ENCODE results near the gene JAK1. TPM values are rescaled to one million over a fixed set of nuclear protein-coding genes. Genes with fewer than 3 reads are reported as not detected.

The JAK1 gene
- polyA plus RNA-seq, 2 of the 4 experiments (the other 2 are of a cell fraction): 110 to 159 TPM

DNA sequence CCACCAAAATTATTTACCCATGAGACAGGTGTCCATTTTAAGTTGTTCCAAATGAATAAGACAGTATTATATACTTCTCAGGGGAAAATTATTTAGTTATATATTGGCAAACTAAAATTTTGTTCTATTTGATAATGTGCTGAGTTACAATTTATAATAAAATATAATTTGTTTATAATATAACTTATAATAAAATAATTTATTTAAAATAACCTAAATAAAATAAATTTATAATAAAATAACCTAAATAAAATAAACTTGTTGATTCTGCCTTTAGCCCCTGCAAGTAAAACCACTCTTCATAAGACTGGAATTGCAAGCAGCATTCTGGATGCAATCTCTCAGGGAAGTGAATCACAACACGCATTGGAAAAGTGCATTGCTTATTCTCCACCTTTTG, 151.9 kb downstream of the JAK1 start:
- WGBS (ENCODE audit: missing lambda C conversion rate): 94% methylated on average over 1 of the region's 1 CpG
- H3K4me3 ChIP-seq: no peak overlapping the region
- CTCF ChIA-PET: no interaction called here
- no peaks in the 10 kb centered on the region for H3K4me1 ChIP-seq
- FAIRE-seq: no peak
- no peak for TF ChIP-seq PHF8 (IDR thresholded peaks at IDR 0.05; ENCODE audit: borderline replicate concordance, low read depth)
- TF ChIP-seq ZSCAN20 (CRISPR knock-in tag; IDR thresholded peaks at IDR 0.05): no peak
- no peak for TF ChIP-seq KDM5A (IDR thresholded peaks at IDR 0.05)
- no peak for TF ChIP-seq POLR2AphosphoS2 (conservative IDR thresholded peaks at IDR 0.05; ENCODE audit: low read length)
- no peak for TF ChIP-seq MAZ (IDR thresholded peaks at IDR 0.05; ENCODE audit: borderline replicate concordance, low read depth, low read length)
- TF ChIP-seq, protein P1, sequence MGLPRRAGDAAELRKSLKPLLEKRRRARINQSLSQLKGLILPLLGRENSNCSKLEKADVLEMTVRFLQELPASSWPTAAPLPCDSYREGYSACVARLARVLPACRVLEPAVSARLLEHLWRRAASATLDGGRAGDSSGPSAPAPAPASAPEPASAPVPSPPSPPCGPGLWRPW (IDR thresholded peaks at IDR 0.05): no peak
- no peak for TF ChIP-seq RFX5 (IDR thresholded peaks at IDR 0.05)
- H3K27ac ChIP-seq: no peak overlapping the region
- no peak for ATAC-seq
- no peak for DNase-seq (ENCODE audit: low read depth in 1 of 2, low spot score in 1 of 2)
- H3K4me2 ChIP-seq: no peak overlapping the region
- H3K9me3 ChIP-seq: no peaks in the 10 kb centered on the region
- POLR2A ChIA-PET: no interaction called here

DNA sequence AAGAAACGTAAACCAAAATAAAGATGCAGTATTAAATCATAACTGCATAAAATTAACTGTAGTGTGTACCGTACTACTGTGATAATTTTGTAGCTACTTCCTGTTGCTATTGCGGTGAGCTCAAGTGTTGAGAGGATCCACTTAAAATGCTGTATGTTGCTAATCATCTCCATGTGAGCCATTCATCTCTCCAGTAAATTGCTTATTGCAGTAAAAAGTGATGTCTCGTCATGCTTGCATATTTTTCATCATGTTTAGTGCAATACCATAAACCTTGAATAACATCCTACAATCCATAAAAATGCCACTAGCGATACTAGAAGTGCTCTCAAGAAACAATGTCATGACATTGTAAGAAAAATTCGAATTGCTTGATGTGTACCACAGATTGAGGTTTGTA, 155.2 kb downstream of the JAK1 start:
- ChIA-PET CTCF (interaction anchor here (1.4 kb wide), 1 partner anchor 71 kb away, joined by 3 read pairs; no protein-coding TSS in a partner anchor), POLR2A (no interaction called here)
- Histone ChIP-seq H3K27ac (no peak overlapping the region), H3K4me1 (no peaks in the 10 kb centered on the region), H3K4me2 (no peak overlapping the region), H3K4me3 (no peak overlapping the region), H3K9me3 (no peaks in the 10 kb centered on the region)
- ATAC-seq (no peak), FAIRE-seq (no peak), DNase-seq (ENCODE audit: low read depth in 1 of 2, low spot score in 1 of 2) (no peak)
- WGBS (ENCODE audit: missing lambda C conversion rate): 86% methylated on average over 6 of the region's 6 CpGs
- TF ChIP-seq KDM5A (IDR thresholded peaks at IDR 0.05) (no peak), EHMT2 (IDR thresholded peaks at IDR 0.05; ENCODE audit: low read depth) (no peak)
- TF ChIP-seq, protein P2, sequence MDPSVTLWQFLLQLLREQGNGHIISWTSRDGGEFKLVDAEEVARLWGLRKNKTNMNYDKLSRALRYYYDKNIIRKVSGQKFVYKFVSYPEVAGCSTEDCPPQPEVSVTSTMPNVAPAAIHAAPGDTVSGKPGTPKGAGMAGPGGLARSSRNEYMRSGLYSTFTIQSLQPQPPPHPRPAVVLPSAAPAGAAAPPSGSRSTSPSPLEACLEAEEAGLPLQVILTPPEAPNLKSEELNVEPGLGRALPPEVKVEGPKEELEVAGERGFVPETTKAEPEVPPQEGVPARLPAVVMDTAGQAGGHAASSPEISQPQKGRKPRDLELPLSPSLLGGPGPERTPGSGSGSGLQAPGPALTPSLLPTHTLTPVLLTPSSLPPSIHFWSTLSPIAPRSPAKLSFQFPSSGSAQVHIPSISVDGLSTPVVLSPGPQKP (IDR thresholded peaks at IDR 0.05; ENCODE audit: low read depth, low read length): no peak

DNA sequence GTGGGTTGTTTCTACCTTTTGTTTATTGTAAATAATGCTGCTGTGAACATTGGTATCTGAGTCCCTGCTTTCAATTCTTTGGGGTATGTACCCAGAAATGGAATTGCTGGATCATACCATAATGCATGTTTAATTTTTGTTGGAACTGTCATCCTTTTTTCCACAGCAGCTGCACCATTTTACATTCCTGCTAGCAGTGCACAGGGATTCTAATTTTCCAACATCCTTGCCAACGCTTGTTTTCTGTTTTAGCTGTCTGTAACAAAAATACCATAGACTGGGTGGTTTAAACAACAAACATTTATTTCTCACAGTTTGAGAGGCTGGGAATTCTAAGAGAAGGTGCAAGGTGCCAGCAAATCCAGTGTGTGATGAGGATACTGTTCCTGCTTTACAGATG, 156.3 kb downstream of the JAK1 start:
- Histone ChIP-seq H3K4me2 (no peak overlapping the region), H3K27ac (no peak overlapping the region), H3K4me1 (no peaks in the 10 kb centered on the region), H3K9me3 (no peaks in the 10 kb centered on the region), H3K4me3 (no peak overlapping the region)
- 100% methylated on average over 1 of the region's 1 CpG for WGBS (ENCODE audit: missing lambda C conversion rate)
- no peak for TF ChIP-seq HOXB5 (CRISPR knock-in tag; IDR thresholded peaks at IDR 0.05)
- TF ChIP-seq SREBF2 (IDR thresholded peaks at IDR 0.05): no peak
- TF ChIP-seq MYC (IDR thresholded peaks at IDR 0.05; ENCODE audit: borderline replicate concordance, low read length): no peak
- TF ChIP-seq CHD4 (IDR thresholded peaks at IDR 0.05; ENCODE audit: borderline replicate concordance): no peak
- no peak for TF ChIP-seq HEYL (CRISPR knock-in tag; IDR thresholded peaks at IDR 0.05)
- no peak for TF ChIP-seq ZC3H11A (IDR thresholded peaks at IDR 0.05)
- no peak for TF ChIP-seq JUN (IDR thresholded peaks at IDR 0.05)
- TF ChIP-seq, protein P3, sequence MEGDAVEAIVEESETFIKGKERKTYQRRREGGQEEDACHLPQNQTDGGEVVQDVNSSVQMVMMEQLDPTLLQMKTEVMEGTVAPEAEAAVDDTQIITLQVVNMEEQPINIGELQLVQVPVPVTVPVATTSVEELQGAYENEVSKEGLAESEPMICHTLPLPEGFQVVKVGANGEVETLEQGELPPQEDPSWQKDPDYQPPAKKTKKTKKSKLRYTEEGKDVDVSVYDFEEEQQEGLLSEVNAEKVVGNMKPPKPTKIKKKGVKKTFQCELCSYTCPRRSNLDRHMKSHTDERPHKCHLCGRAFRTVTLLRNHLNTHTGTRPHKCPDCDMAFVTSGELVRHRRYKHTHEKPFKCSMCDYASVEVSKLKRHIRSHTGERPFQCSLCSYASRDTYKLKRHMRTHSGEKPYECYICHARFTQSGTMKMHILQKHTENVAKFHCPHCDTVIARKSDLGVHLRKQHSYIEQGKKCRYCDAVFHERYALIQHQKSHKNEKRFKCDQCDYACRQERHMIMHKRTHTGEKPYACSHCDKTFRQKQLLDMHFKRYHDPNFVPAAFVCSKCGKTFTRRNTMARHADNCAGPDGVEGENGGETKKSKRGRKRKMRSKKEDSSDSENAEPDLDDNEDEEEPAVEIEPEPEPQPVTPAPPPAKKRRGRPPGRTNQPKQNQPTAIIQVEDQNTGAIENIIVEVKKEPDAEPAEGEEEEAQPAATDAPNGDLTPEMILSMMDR (IDR thresholded peaks at IDR 0.05): no peak
- TF ChIP-seq, protein P4, sequence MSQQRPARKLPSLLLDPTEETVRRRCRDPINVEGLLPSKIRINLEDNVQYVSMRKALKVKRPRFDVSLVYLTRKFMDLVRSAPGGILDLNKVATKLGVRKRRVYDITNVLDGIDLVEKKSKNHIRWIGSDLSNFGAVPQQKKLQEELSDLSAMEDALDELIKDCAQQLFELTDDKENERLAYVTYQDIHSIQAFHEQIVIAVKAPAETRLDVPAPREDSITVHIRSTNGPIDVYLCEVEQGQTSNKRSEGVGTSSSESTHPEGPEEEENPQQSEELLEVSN (IDR thresholded peaks at IDR 0.05; ENCODE audit: borderline replicate concordance, low read depth): no peak
- TF ChIP-seq RAD21 (conservative IDR thresholded peaks at IDR 0.05 in 1 of 2, IDR thresholded peaks at IDR 0.05 in 1 of 2): no peak
- TF ChIP-seq, protein P5, sequence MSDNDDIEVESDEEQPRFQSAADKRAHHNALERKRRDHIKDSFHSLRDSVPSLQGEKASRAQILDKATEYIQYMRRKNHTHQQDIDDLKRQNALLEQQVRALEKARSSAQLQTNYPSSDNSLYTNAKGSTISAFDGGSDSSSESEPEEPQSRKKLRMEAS (IDR thresholded peaks at IDR 0.05): no peak
- FAIRE-seq (no peak), ATAC-seq (no peak), DNase-seq (ENCODE audit: low read depth in 1 of 2, low spot score in 1 of 2) (no peak)
- POLR2A ChIA-PET: no interaction called here
- CTCF ChIA-PET: no interaction called here
